ENCODE data around the gene AUP1.

The AUP1 gene

GRCh38 chr2:74531666-74532065, 2.2 kb upstream of the AUP1 start:
- DNase-seq (ENCODE audit: low read depth, low spot score), result no peak
- CTCF ChIA-PET, result interaction anchor here (0.6 to 8.9 kb wide), 31 partner anchors 9 to 282 kb away, joined by 3 to 137 read pairs (median 5); partner anchors contain the start of genes CCDC142, MRPL53, PCGF1 and TTC31
- no peak for TF ChIP-seq CTCF (IDR thresholded peaks at IDR 0.05; ENCODE audit: insufficient read depth, low read length, missing control alignments)
- POLR2A ChIA-PET, result interaction anchor here (0.7 to 3.0 kb wide), 5 partner anchors 27 to 57 kb away, joined by 3 to 11 read pairs (median 4); no protein-coding TSS in a partner anchor
- no peak overlapping the region; the same call in 1 of the 2 replicates for H3K4me3 ChIP-seq (ENCODE audit: low read depth, low read length)

GRCh38 chr2:74530239-74531187, 1.0 kb upstream of the AUP1 start:
- CTCF ChIA-PET, result interaction anchor here (0.8 to 8.9 kb wide), 10 partner anchors 10 to 199 kb away, joined by 3 to 137 read pairs (median 10); partner anchors contain the start of genes CCDC142, PCGF1 and TTC31
- DNase-seq (ENCODE audit: low read depth, low spot score), result no peak
- no peak for TF ChIP-seq CTCF (IDR thresholded peaks at IDR 0.05; ENCODE audit: insufficient read depth, low read length, missing control alignments)
- POLR2A ChIA-PET, result interaction anchor here (0.5 to 3.0 kb wide), 19 partner anchors 8 to 76 kb away, joined by 3 to 11 read pairs (median 4); partner anchors contain the start of genes CCDC142, INO80B, LOXL3 and TTC31
- H3K4me3 ChIP-seq (ENCODE audit: low read depth, low read length), result peak overlapping the region; percentile 80

- no peak for TF ChIP-seq CTCF (IDR thresholded peaks at IDR 0.05; ENCODE audit: insufficient read depth, low read length, missing control alignments)
- CTCF ChIA-PET, result interaction anchor here (1.2 to 8.9 kb wide), 6 partner anchors 11 to 57 kb away, joined by 4 to 137 read pairs (median 8); partner anchors contain the start of genes CCDC142, PCGF1 and TTC31
- POLR2A ChIA-PET, result interaction anchor here (1.1 to 1.9 kb wide), 9 partner anchors 25 to 74 kb away, joined by 3 to 9 read pairs (median 6); partner anchors contain the start of genes CCDC142, INO80B, LOXL3 and TTC31
- DNase-seq (ENCODE audit: low read depth, low spot score), result no peak
- peak overlapping the region; percentile 99 for H3K4me3 ChIP-seq (ENCODE audit: low read depth, low read length)
These were observed 728 bp downstream of the AUP1 start for GRCh38 chr2:74528600-74529356.

- DNase-seq (ENCODE audit: low read depth, low spot score), result no peak
- ChIA-PET POLR2A (no interaction called here), CTCF (interaction anchor here (1.5 to 8.9 kb wide), 4 partner anchors 20 to 58 kb away, joined by 3 to 137 read pairs (median 8); partner anchors contain the start of genes CCDC142, PCGF1 and TTC31)
- TF ChIP-seq CTCF (IDR thresholded peaks at IDR 0.05; ENCODE audit: insufficient read depth, low read length, missing control alignments), result no peak
- no peak overlapping the region; the same call in 1 of the 2 replicates for H3K4me3 ChIP-seq (ENCODE audit: low read depth, low read length)
These were observed 1.8 kb downstream of the AUP1 start for GRCh38 chr2:74527741-74528140.

GRCh38 chr2:74526649-74527230, 2.8 kb downstream of the AUP1 start:
- DNase-seq (ENCODE audit: low read depth, low spot score), result no peak
- ChIA-PET CTCF (interaction anchor here (1.0 to 1.6 kb wide), 4 partner anchors 12 to 62 kb away, joined by 3 to 4 read pairs (median 3); partner anchors contain the start of genes PCGF1 and TLX2), POLR2A (interaction anchor here (0.8 kb wide), 1 partner anchor 23 kb away, joined by 3 read pairs; no protein-coding TSS in a partner anchor)
- TF ChIP-seq CTCF (IDR thresholded peaks at IDR 0.05; ENCODE audit: insufficient read depth, low read length, missing control alignments), result no peak
- no peak overlapping the region for H3K4me3 ChIP-seq (ENCODE audit: low read depth, low read length)

Data from AG04449 (cell line).